GM18526 (cell line): ENCODE measurements around the gene NFIC.

Experiments
- POLR2A ChIP-seq: IDR thresholded peaks from 3 replicates; pipeline ENCODE4 v1.6.1; 2011; ENCODE audit not compliant: insufficient read length; ENCODE audit errors: extremely low read depth

NFIC gene

GRCh38 chr19:3504735-3505134, 138.4 kb downstream of the NFIC start:
- no peak for TF ChIP-seq POLR2A

- TF ChIP-seq POLR2A, result peak; percentile 21
Observed at GRCh38 chr19:3505598-3506383, 139.4 kb downstream of the NFIC start, which contains the start of gene FZR1. TSS of gene FZR1 (plus strand) at chr19:3506311. CDS start at chr19:3522990, 16,679 bp downstream.

GRCh38 chr19:3506384-3507340, 140.3 kb downstream of the NFIC start:
- no peak for TF ChIP-seq POLR2A

- TF ChIP-seq POLR2A, result no peak
Observed at GRCh38 chr19:3507371-3508120, 141.2 kb downstream of the NFIC start.

GRCh38 chr19:3508771-3509535, 142.6 kb downstream of the NFIC start:
- no peak for TF ChIP-seq POLR2A

GRCh38 chr19:3509566-3509989, 143.2 kb downstream of the NFIC start:
- no peak for TF ChIP-seq POLR2A

GRCh38 chr19:3510727-3511126, 144.3 kb downstream of the NFIC start:
- no peak for TF ChIP-seq POLR2A

- TF ChIP-seq POLR2A, result no peak
Observed at GRCh38 chr19:3511506-3512251, 145.3 kb downstream of the NFIC start.

GRCh38 chr19:3512562-3513228, 146.3 kb downstream of the NFIC start:
- TF ChIP-seq POLR2A, result no peak

- TF ChIP-seq POLR2A, result no peak
Observed at GRCh38 chr19:3513229-3514140, 147.1 kb downstream of the NFIC start.

- no peak for TF ChIP-seq POLR2A
Observed at GRCh38 chr19:3514930-3515329, 148.5 kb downstream of the NFIC start.

GRCh38 chr19:3515891-3516422, 149.6 kb downstream of the NFIC start:
- TF ChIP-seq POLR2A, result no peak

GRCh38 chr19:3516675-3517207, 150.4 kb downstream of the NFIC start:
- TF ChIP-seq POLR2A, result no peak
